Heart left ventricle (tissue), 16 donors: ENCODE data around the gene CTSE. TPM values are rescaled to one million over a fixed set of nuclear protein-coding genes. Genes with fewer than 3 reads are reported as not detected.

Source experiments
- ATAC-seq, 4 donors: fragments of 200-7000 bp; cut with Tn5 transposase; one replicate each; pipeline ENCODE4 v1.9.1; 2020 to 2022; ENCODE audit warnings: moderate library complexity in 4 of 4, mild to moderate bottlenecking in 3 of 4, moderate number of reproducible peaks in 1 of 4
- DNase-seq, 5 donors: peaks; one replicate each; pipeline ENCODE4 v3.0.0-alpha.2; 2020
- H3K27ac ChIP-seq, 12 donors: fragments of 200-600 bp; sonication (generic) in 4 of 12; one replicate each; pipeline versions ENCODE4 v1.5.0 to v1.8.0; 2016 to 2022; ENCODE audit warnings: mild to moderate bottlenecking in 2 of 12
- H3K27me3 ChIP-seq, 9 donors: fragments of 200-600 bp; sonication (generic) in 2 of 9; one replicate each; pipeline versions ENCODE4 v1.5.1 to v1.8.0; 2016 to 2022; ENCODE audit warnings: mild to moderate bottlenecking in 3 of 9
- H3K36me3 ChIP-seq, 9 donors: fragments of 200-600 bp; sonication (generic) in 2 of 9; one replicate each; pipeline versions ENCODE4 v1.5.0 to v1.8.0; 2018 to 2022; ENCODE audit warnings: mild to moderate bottlenecking in 2 of 9
- H3K4me1 ChIP-seq, 12 donors: fragments of 200-600 bp; sonication (generic) in 4 of 12; one replicate each; pipeline versions ENCODE4 v1.5.0 to v1.8.0; 2016 to 2022; ENCODE audit warnings: mild to moderate bottlenecking in 3 of 12
- H3K4me3 ChIP-seq, 12 donors: fragments of 200-600 bp; sonication (generic) in 4 of 12; one replicate each; pipeline versions ENCODE4 v1.5.0 to v1.8.0; 2017 to 2022; ENCODE audit warnings: mild to moderate bottlenecking in 9 of 12, moderate library complexity in 4 of 12
- H3K9me3 ChIP-seq, 12 donors: fragments of 200-600 bp; sonication (generic) in 4 of 12; one replicate each; pipeline versions ENCODE4 v1.5.0 to v1.8.0; 2016 to 2022; ENCODE audit warnings: mild to moderate bottlenecking in 1 of 12
- POLR2A ChIP-seq, 2 donors: fragments of 450-650 bp; IDR thresholded peaks; one replicate each; pipeline ENCODE4 v1.6.1; 2017; ENCODE audit warnings: antibody characterized with exemption in 2 of 2, mild to moderate bottlenecking in 2 of 2, moderate library complexity in 2 of 2
- whole genome bisulfite sequencing, 4 donors: extraction: QIAGEN DNeasy Blood & Tissue Kit in 2 of 4; methylation state at CpG; one replicate each; pipeline versions ENCODE4 v1.1.5 to v1.1.7; 2013 to 2018; 5-methylcytosine and 5-hydroxymethylcytosine counted together
- intact Hi-C, 10 donors: fragments of 100-400 bp; cut with DNase I; formaldehyde crosslinking; loops; one replicate each; pipeline versions ENCODE4 v1.11.1 to v1.14.2; 2022
- polyA plus RNA-seq, 2 donors: library from polyadenylated mRNA; stranded (reverse); fragments of 200-250 nt; gene quantifications; one replicate each; pipeline ENCODE4 v1.2.3, GENCODE V29; 2013
- total RNA-seq, 9 donors: library from RNA; depleted of rRNA in 2 of 9; stranded (reverse); fragments of >200 nt in 2 of 9; fragmentation: NEBNext Ultra II Directional in 3 of 9; extraction: Animal tissue kit (Norgen Biotek cat#: 25700) in 3 of 9; gene quantifications; one replicate each; pipeline versions ENCODE4 v1.1.0 to v1.2.4, GENCODE V29; 2016 to 2023
- TF ChIP-seq, protein P1 (sequence below), 12 donors: fragments of 200-600 bp; sonication (generic) in 4 of 12; IDR thresholded peaks; one replicate each; pipeline versions ENCODE4 v1.5.0 to v1.8.0; 2018 to 2022; ENCODE audit warnings: antibody characterized with exemption in 12 of 12, mild to moderate bottlenecking in 5 of 12
- donor health status: ischemic (EF 13 %, LVEDD 7.1; RV severe dilation, severe dysfunction).
- donor health status: healthy with polysubstance abuse.
- donor health status: DM: no; HTN: yes; CAD: no.
- donor health status: DM: no; HTN: no; CAD: no.
- donor health status: ischemic (EF 25% LVEDD 6.9; RV normal size, moderate dysfunction).
- donor health status: ischemic (EF 25% LVEDD 5.7; RV mildly dilated, moderate dysfunction).
- donor health status: healthy.
- donor health status: DM: yes; HTN: yes; CAD: no.
- donor health status: ischemic (EF 35%, LVEDD 5.7; RV mildly dilated, moderate dysfunction).
- donor health status: nonischemic (EF 11% LVEDD 7.7; RV severe dilation, severe dysfunction).
- donor health status: DM: yes; HTN: yes; CAD: no.
- donor health status: PGD.
- donor health status: ischemic (EF 29% LVEDD 5.4; RV normal size, mild dysfunction).
- donor health status: nonischemic (EF 23%, LVEDD 6.1; RV moderate dilation, normal function).

Gene CTSE
- total and polyA plus RNA-seq, 11 donors = 2.2 TPM; not detected in 10

GRCh38 chr1:206021008-206021625 is 2.6 kb downstream of the CTSE start:
- no peak for TF ChIP-seq POLR2A (IDR thresholded peaks at IDR 0.05)
- TF ChIP-seq, protein P1, sequence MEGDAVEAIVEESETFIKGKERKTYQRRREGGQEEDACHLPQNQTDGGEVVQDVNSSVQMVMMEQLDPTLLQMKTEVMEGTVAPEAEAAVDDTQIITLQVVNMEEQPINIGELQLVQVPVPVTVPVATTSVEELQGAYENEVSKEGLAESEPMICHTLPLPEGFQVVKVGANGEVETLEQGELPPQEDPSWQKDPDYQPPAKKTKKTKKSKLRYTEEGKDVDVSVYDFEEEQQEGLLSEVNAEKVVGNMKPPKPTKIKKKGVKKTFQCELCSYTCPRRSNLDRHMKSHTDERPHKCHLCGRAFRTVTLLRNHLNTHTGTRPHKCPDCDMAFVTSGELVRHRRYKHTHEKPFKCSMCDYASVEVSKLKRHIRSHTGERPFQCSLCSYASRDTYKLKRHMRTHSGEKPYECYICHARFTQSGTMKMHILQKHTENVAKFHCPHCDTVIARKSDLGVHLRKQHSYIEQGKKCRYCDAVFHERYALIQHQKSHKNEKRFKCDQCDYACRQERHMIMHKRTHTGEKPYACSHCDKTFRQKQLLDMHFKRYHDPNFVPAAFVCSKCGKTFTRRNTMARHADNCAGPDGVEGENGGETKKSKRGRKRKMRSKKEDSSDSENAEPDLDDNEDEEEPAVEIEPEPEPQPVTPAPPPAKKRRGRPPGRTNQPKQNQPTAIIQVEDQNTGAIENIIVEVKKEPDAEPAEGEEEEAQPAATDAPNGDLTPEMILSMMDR (IDR thresholded peaks at IDR 0.05) = no peak
- 93 to 96% (median 94%) methylated on average over 8 to 9 of the region's 9 CpGs for WGBS, 4 donors

GRCh38 chr1:206020393-206021007 is 3.2 kb downstream of the CTSE start:
- no peak for DNase-seq
- Histone ChIP-seq H3K27me3 (no peaks in the 10 kb centered on the region), H3K9me3 (peaks cover 0 to 4% (median 0%) of the 10 kb centered on the region in 12 donors), H3K4me3 (no peak overlapping the region), H3K27ac (no peak overlapping the region), H3K36me3 (no peaks in the 10 kb centered on the region), H3K4me1 (peaks cover 0 to 9% (median 0%) of the 10 kb centered on the region in 12 donors)
- intact Hi-C loops = no loop called here
- ATAC-seq = no peak
- TF ChIP-seq POLR2A (IDR thresholded peaks at IDR 0.05) = no peak
- TF ChIP-seq, protein P1 (IDR thresholded peaks at IDR 0.05) = no peak
- 83 to 93% (median 88%) methylated on average over 4 of the region's 4 CpGs for WGBS, 4 donors

More at GRCh38 chr1:206021008-206021625, 2.6 kb downstream of the CTSE start:
- Histone ChIP-seq H3K4me3 (no peak overlapping the region), H3K27ac (no peak overlapping the region), H3K4me1 (peaks cover 0 to 9% (median 0%) of the 10 kb centered on the region in 12 donors), H3K36me3 (no peaks in the 10 kb centered on the region), H3K27me3 (no peaks in the 10 kb centered on the region), H3K9me3 (peaks cover 0 to 4% (median 0%) of the 10 kb centered on the region in 12 donors)
- no peak for ATAC-seq
- no peak for DNase-seq
- intact Hi-C loops = no loop called here

DNA sequence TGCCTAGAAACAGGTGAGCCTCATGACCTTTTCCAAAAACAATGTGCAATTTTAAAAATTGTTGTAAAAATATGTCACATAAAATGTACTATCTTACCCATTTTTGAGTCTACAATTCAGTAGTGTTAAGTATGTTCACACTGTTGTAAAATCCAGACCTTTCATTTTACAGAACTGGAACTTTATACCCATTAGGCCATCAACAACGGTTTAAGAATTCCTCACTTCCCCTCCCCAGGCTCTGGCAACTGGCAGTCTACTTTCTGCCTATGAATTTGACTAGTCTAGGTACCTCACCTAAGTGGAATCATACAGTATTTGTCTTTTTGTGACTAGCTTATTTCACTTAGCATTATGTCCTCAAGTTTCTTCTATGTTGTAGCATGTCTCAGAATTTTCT is 8.6 kb downstream of the CTSE start:
- intact Hi-C loops = no loop called here
- 69 to 83% (median 75%) methylated on average over 1 of the region's 1 CpG for WGBS, 4 donors
- DNase-seq = no peak

GRCh38 chr1:206014601-206015000 is 9.1 kb downstream of the CTSE start:
- DNase-seq (no peak), ATAC-seq (no peak)
- TF ChIP-seq, protein P1 (IDR thresholded peaks at IDR 0.05) = no peak
- no peak for TF ChIP-seq POLR2A (IDR thresholded peaks at IDR 0.05)
- peaks cover 0 to 4% (median 0%) of the 10 kb centered on the region in 12 donors for H3K9me3 ChIP-seq
- peaks cover 0 to 18% (median 0%) of the 10 kb centered on the region in 12 donors for H3K4me1 ChIP-seq
- no peak overlapping the region for H3K4me3 ChIP-seq
- no peak overlapping the region for H3K27ac ChIP-seq
- intact Hi-C loops = no loop called here
- WGBS, 4 donors = 84 to 90% (median 86%) methylated on average over 5 of the region's 5 CpGs
- no peaks in the 10 kb centered on the region for H3K36me3 ChIP-seq
- H3K27me3 ChIP-seq = no peaks in the 10 kb centered on the region

More for the DNA sequence above, 8.6 kb downstream of the CTSE start:
- Histone ChIP-seq H3K9me3 (peaks cover 0 to 4% (median 0%) of the 10 kb centered on the region in 12 donors), H3K4me1 (peaks cover 0 to 18% (median 0%) of the 10 kb centered on the region in 12 donors), H3K36me3 (no peaks in the 10 kb centered on the region), H3K4me3 (no peak overlapping the region), H3K27ac (no peak overlapping the region), H3K27me3 (no peaks in the 10 kb centered on the region)
- TF ChIP-seq, protein P1 (IDR thresholded peaks at IDR 0.05) = no peak
- TF ChIP-seq POLR2A (IDR thresholded peaks at IDR 0.05) = no peak
- ATAC-seq = no peak
